ENCODE measurements around the gene ENTPD7. TPM values are rescaled to one million over a fixed set of nuclear protein-coding genes. Genes with fewer than 3 reads are reported as not detected.

Gene ENTPD7
- total and polyA plus RNA-seq, 9 of the 15 experiments (the other 6 are each of a cell fraction or from before 2014, with no cell fraction given), result 1.4 to 13.9 (median 8.5) TPM

- in situ Hi-C loops (cut with MboI) (loop anchor here (5.0 kb wide), 1 partner anchor 97 kb away; no protein-coding TSS in a partner anchor), intact Hi-C loops (cut with micrococcal nuclease) (no loop called here)
- Histone ChIP-seq H2AFZ (ENCODE audit: low read depth, low read length) (no peak overlapping the region), H4K20me1 (replicated peaks; ENCODE audit: control insufficient read depth, insufficient read depth, low read length) (no peaks in the 10 kb centered on the region; the same call in none of the 2 replicates), H3K36me3 (ENCODE audit: control insufficient read depth, insufficient read depth, low read length) (peaks cover 58% of the 10 kb centered on the region), H3K4me2 (ENCODE audit: insufficient read depth, low read length) (no peak overlapping the region), H3K9me3 (replicated peaks; ENCODE audit: control insufficient read depth, insufficient read depth, low read depth, low read length) (no peaks in the 10 kb centered on the region), H3K79me2 (ENCODE audit: control insufficient read depth, insufficient read depth, low read length) (peaks cover 44% of the 10 kb centered on the region), H3K9ac (ENCODE audit: insufficient read depth in 1 of 2, low read depth in 2 of 2, low read length in 2 of 2) (no peak overlapping the region), H3K27me3 (ENCODE audit: control insufficient read depth in 2 of 2, insufficient read depth in 2 of 2, low read length in 2 of 2) (no peaks in the 10 kb centered on the region), H3K4me1 (replicated peaks in 1 of 2; ENCODE audit: control insufficient read depth in 2 of 2, insufficient read depth in 2 of 2, low read length in 2 of 2) (peaks cover 3 to 10% of the 10 kb centered on the region in 2 experiments; a peak in 4 of 5 replicates), H3K4me3 (no peak overlapping the region), H3K9me1 (ENCODE audit: control insufficient read depth, insufficient read depth, low read length) (no peaks in the 10 kb centered on the region), H3K27ac (ENCODE audit: extremely low read depth, low read depth, low read length) (no peak overlapping the region)
- POLR2A ChIA-PET, result interaction anchor here (1.0 to 1.5 kb wide), 2 partner anchors 16 to 20 kb away, joined by 3 read pairs; no protein-coding TSS in a partner anchor
- FAIRE-seq (no peak), DNase-seq (ENCODE audit: extremely low read depth in 1 of 4, low spot score in 3 of 4) (no peak), ATAC-seq (no peak)
- no TSS peak for BruUV-seq (replicated peaks)
- 76% methylated on average over 4 of the region's 4 CpGs for WGBS (ENCODE audit: insufficient coverage, low coverage, missing lambda C conversion rate)
- CTCF ChIA-PET (ENCODE audit: low intra/inter-chr PET ratio), result no interaction called here
- TF ChIP-seq STAT6 (CRISPR knock-in tag; IDR thresholded peaks at IDR 0.05) (no peak), NCOA2 (IDR thresholded peaks at IDR 0.05; ENCODE audit: partially characterized antibody in 2 of 2) (no peak), U2AF2 (optimal IDR thresholded peaks at IDR 0.05; ENCODE audit: low read depth, low read length) (no peak), RBM34 (IDR thresholded peaks at IDR 0.05; ENCODE audit: borderline replicate concordance, insufficient read depth, low read length) (no peak), POLR3G (IDR thresholded peaks at IDR 0.05; ENCODE audit: extremely low read depth, insufficient read length, insufficient replicate concordance) (no peak), TOE1 (IDR thresholded peaks at IDR 0.05; ENCODE audit: borderline replicate concordance) (no peak), TOE1 (CRISPR knock-in tag; IDR thresholded peaks at IDR 0.05; ENCODE audit: borderline replicate concordance, low read depth) (no peak), MAFF (IDR thresholded peaks at IDR 0.05; ENCODE audit: low read length) (no peak), ARID3A (IDR thresholded peaks at IDR 0.05; ENCODE audit: borderline replicate concordance, low read depth, low read length) (no peak), RAD21 (CRISPR knock-in tag; conservative IDR thresholded peaks at IDR 0.05 in 1 of 2, IDR thresholded peaks at IDR 0.05 in 1 of 2) (no peak), KLF10 (CRISPR knock-in tag; IDR thresholded peaks at IDR 0.05) (no peak), HMGXB4 (CRISPR knock-in tag; IDR thresholded peaks at IDR 0.05) (no peak), ILK (tag; IDR thresholded peaks at IDR 0.05; ENCODE audit: borderline replicate concordance, low read depth) (no peak), SMAD3 (CRISPR knock-in tag; conservative IDR thresholded peaks at IDR 0.05) (no peak), SREBF2 (CRISPR knock-in tag; IDR thresholded peaks at IDR 0.05) (no peak), NEUROD1 (IDR thresholded peaks at IDR 0.05; ENCODE audit: borderline replicate concordance, low read depth, low read length, partially characterized antibody) (no peak)
Observed at GRCh38 chr10:99615426-99615825, 43.9 kb upstream of the ENTPD7 start.
